Pancreas (tissue), 10 donors: ENCODE results near the gene MYO1A. TPM values are rescaled to one million over a fixed set of nuclear protein-coding genes. Genes with fewer than 3 reads are reported as not detected.
"Not testable (repeated sequence)": the region's sequence is repeated elsewhere in the genome, so short reads cannot be mapped to it uniquely, and the experiment has no call there.

ENCODE experiments used
- ATAC-seq, 4 donors: fragments of 200-7000 bp; cut with Tn5 transposase; one replicate each; pipeline versions ENCODE4 v1.8.0 to v1.9.1; 2020; ENCODE audit warnings: mild to moderate bottlenecking in 4 of 4, moderate library complexity in 4 of 4
- DNase-seq, 6 donors: peaks; one replicate each; pipeline ENCODE4 v3.0.0-alpha.2; 2020
- FAIRE-seq: peaks from 2 replicates; lab custom pipeline; 2012; peaks lifted over from hg19 to GRCh38; lab: Jason Lieb, UNC
- H3K27ac ChIP-seq, 4 donors: fragments of 200-600 bp; sonication (generic); 1 replicate in 3 of 4; 2 replicates in 1 of 4; pipeline versions ENCODE4 v1.5.0 to v1.8.0; 2020
- H3K27me3 ChIP-seq, 4 donors: fragments of 200-600 bp; one replicate each; pipeline ENCODE4 v1.8.0; 2021
- H3K36me3 ChIP-seq, 3 donors: fragments of 200-600 bp; sonication (generic) in 1 of 3; one replicate each; pipeline versions ENCODE4 v1.5.0 to v1.8.0; 2020 to 2021
- H3K4me1 ChIP-seq, 3 donors: fragments of 200-600 bp; one replicate each; pipeline ENCODE4 v1.8.0; 2021
- H3K4me3 ChIP-seq, 4 donors: fragments of 200-600 bp; sonication (generic) in 2 of 4; one replicate each; pipeline versions ENCODE4 v1.5.0 to v1.8.0; 2020 to 2021
- H3K9me3 ChIP-seq, 4 donors: fragments of 200-600 bp; one replicate each; pipeline ENCODE4 v1.8.0; 2021
- CTCF ChIP-seq, 4 donors: fragments of 200-600 bp; sonication (generic) in 3 of 4; IDR thresholded peaks; one replicate each; pipeline versions ENCODE4 v1.5.0 to v1.8.0; 2021; ENCODE audit warnings: antibody characterized with exemption in 4 of 4
- WGBS, 2 donors: extraction: QIAGEN DNeasy Blood & Tissue Kit; methylation state at CpG; one replicate each; pipeline ENCODE4 v1.1.7; 2013; 5-methylcytosine and 5-hydroxymethylcytosine counted together
- intact Hi-C, 3 donors: fragments of 100-400 bp; cut with DNase I; formaldehyde crosslinking; loops; one replicate each; pipeline versions ENCODE4 v1.11.1 to v1.14.2; 2022
- polyA plus RNA-seq, 2 donors: library from polyadenylated mRNA; stranded (reverse); fragments of 200-250 nt; gene quantifications; one replicate each; pipeline ENCODE4 v1.2.3, GENCODE V29; 2013
- total RNA-seq, 6 donors: library from RNA; stranded (reverse); fragmentation: NEBNext Ultra II Directional in 4 of 6; extraction: Animal tissue kit (Norgen Biotek cat#: 25700) in 4 of 6; gene quantifications; one replicate each; pipeline versions ENCODE4 v1.2.1 to v1.2.4, GENCODE V29; 2021 to 2023
- donor health status: healthy with polysubstance abuse.
- donor health status: DM: no; HTN: no; CAD: no; lungs with moderate emphysema.
- donor health status: DM: no; HTN: no; CAD: no.
- donor health status: control.
- donor health status: control.
- donor health status: Bipolar disorder and iron deficiency.
- donor health status: DM: yes; HTN: yes; CAD: no.
- donor health status: DM: no; HTN: no; CAD: no.
- donor health status: DM: no; HTN: no; CAD: no.
- donor health status: DM: yes; HTN: yes; CAD: no.

MYO1A gene
- total and polyA plus RNA-seq, 8 donors: 0.15 to 0.65 (median 0.47) TPM; not detected in 1

- no peak for DNase-seq
- Histone ChIP-seq H3K27ac (no peak overlapping the region), H3K4me1 (no peaks in the 10 kb centered on the region), H3K9me3 (no peaks in the 10 kb centered on the region), H3K36me3 (no peaks in the 10 kb centered on the region), H3K4me3 (no peak overlapping the region), H3K27me3 (no peaks in the 10 kb centered on the region)
- intact Hi-C loops: no loop called here
- no peak for FAIRE-seq
- no peak for ATAC-seq
- TF ChIP-seq CTCF (IDR thresholded peaks at IDR 0.05): no peak
- WGBS, 2 donors: 81 to 89% methylated on average over 7 of the region's 7 CpGs
Observed at GRCh38 chr12:57029457-57029856, 20.5 kb downstream of the MYO1A start.

GRCh38 chr12:57027805-57028153, 22.1 kb downstream of the MYO1A start:
- no peaks in the 10 kb centered on the region for H3K36me3 ChIP-seq
- no peak overlapping the region for H3K27ac ChIP-seq
- DNase-seq (no peak), ATAC-seq (no peak), FAIRE-seq (no peak)
- TF ChIP-seq CTCF (IDR thresholded peaks at IDR 0.05): no peak
- H3K9me3 ChIP-seq: no peaks in the 10 kb centered on the region
- 41 to 43% methylated on average over 5 of the region's 5 CpGs for WGBS, 2 donors
- no peak overlapping the region for H3K4me3 ChIP-seq
- H3K27me3 ChIP-seq: no peaks in the 10 kb centered on the region
- H3K4me1 ChIP-seq: no peaks in the 10 kb centered on the region
- intact Hi-C loops: no loop called here

- Histone ChIP-seq H3K27me3 (no peaks in the 10 kb centered on the region), H3K36me3 (no peaks in the 10 kb centered on the region), H3K9me3 (no peaks in the 10 kb centered on the region), H3K27ac (no peak overlapping the region), H3K4me3 (no peak overlapping the region), H3K4me1 (no peaks in the 10 kb centered on the region)
- TF ChIP-seq CTCF (IDR thresholded peaks at IDR 0.05): no peak
- 50 to 54% methylated on average over 13 of the region's 13 CpGs for WGBS, 2 donors
- DNase-seq (no peak), FAIRE-seq (no peak), ATAC-seq (no peak)
- intact Hi-C loops: no loop called here
Observed at GRCh38 chr12:57027011-57027804, 22.7 kb downstream of the MYO1A start.

- H3K36me3 ChIP-seq: no peaks in the 10 kb centered on the region
- WGBS, 2 donors: 47 to 59% methylated on average over 2 of the region's 2 CpGs
- H3K4me1 ChIP-seq: no peaks in the 10 kb centered on the region
- H3K9me3 ChIP-seq: no peaks in the 10 kb centered on the region
- no peak overlapping the region for H3K27ac ChIP-seq
- ATAC-seq (no peak), FAIRE-seq (no peak), DNase-seq (no peak)
- intact Hi-C loops: no loop called here
- H3K27me3 ChIP-seq: no peaks in the 10 kb centered on the region
- H3K4me3 ChIP-seq: no peak overlapping the region
- TF ChIP-seq CTCF (IDR thresholded peaks at IDR 0.05): no peak
Observed at GRCh38 chr12:57025196-57025595, 24.7 kb downstream of the MYO1A start.

- ATAC-seq, H3K4me1 ChIP-seq, DNase-seq, intact Hi-C loops, H3K36me3 ChIP-seq, H3K9me3 ChIP-seq, H3K27me3 ChIP-seq, FAIRE-seq, H3K27ac ChIP-seq, H3K4me3 ChIP-seq: not testable (repeated sequence)
- WGBS, 2 donors: 89 to 92% methylated on average over 5 of the region's 5 CpGs
Observed at GRCh38 chr12:57022324-57022723, 27.6 kb downstream of the MYO1A start.
